Activated T-helper 1 cell treated with Interleukin-2 at 50 U/mL for 16 hours (primary cell): ENCODE results near the gene RLF.

Experiments used
- DNase-seq: peaks from one replicate; pipeline ENCODE4 v3.0.0-alpha.2; 2020; ENCODE audit warnings: low read depth

Gene RLF

GRCh38 chr1:40161125-40161887 is at the start of gene RLF:
RLF (plus strand) TSS chr1:40161387; CDS start chr1:40161400, 13 bp downstream.
- DNase-seq: peak; percentile 90

- no peak for DNase-seq
These were observed 46.8 kb upstream of the RLF start for GRCh38 chr1:40114400-40114799.

GRCh38 chr1:40120128-40120527 is 41.1 kb upstream of the RLF start:
- no peak for DNase-seq

- DNase-seq: no peak
These were observed 38.3 kb upstream of the RLF start for GRCh38 chr1:40122855-40123254.

GRCh38 chr1:40130892-40131291 is 30.3 kb upstream of the RLF start:
- DNase-seq: no peak

- no peak for DNase-seq
These were observed 28.5 kb upstream of the RLF start for GRCh38 chr1:40132383-40133311.

- no peak for DNase-seq
These were observed 27.9 kb upstream of the RLF start for GRCh38 chr1:40133312-40133665.

- no peak for DNase-seq
These were observed 27.3 kb upstream of the RLF start for GRCh38 chr1:40133839-40134238.

GRCh38 chr1:40140211-40140973 is 20.8 kb upstream of the RLF start:
- no peak for DNase-seq

- DNase-seq: no peak
These were observed 19.2 kb upstream of the RLF start for GRCh38 chr1:40141878-40142535.

- DNase-seq: peak; percentile 14
These were observed 17.2 kb upstream of the RLF start for GRCh38 chr1:40143891-40144575.

GRCh38 chr1:40151457-40152079 is 9.6 kb upstream of the RLF start:
- DNase-seq: no peak

- no peak for DNase-seq
These were observed 8.0 kb upstream of the RLF start for GRCh38 chr1:40153073-40153770.

- no peak for DNase-seq
These were observed 6.1 kb upstream of the RLF start for GRCh38 chr1:40155135-40155534.

GRCh38 chr1:40155910-40156309 is 5.3 kb upstream of the RLF start:
- no peak for DNase-seq

GRCh38 chr1:40160806-40161124 is 422 bp upstream of the RLF start:
- no peak for DNase-seq

GRCh38 chr1:40161888-40162397 is 756 bp downstream of the RLF start:
- DNase-seq: no peak

GRCh38 chr1:40162753-40163441 is 1.7 kb downstream of the RLF start:
- no peak for DNase-seq

GRCh38 chr1:40167317-40167716 is 6.1 kb downstream of the RLF start:
- no peak for DNase-seq

- no peak for DNase-seq
These were observed 9.8 kb downstream of the RLF start for GRCh38 chr1:40171036-40171435.
